CD4-positive, CD25-positive, alpha-beta regulatory T cell (primary cell): Measurements from ENCODE around the gene KCNN3. TPM values are rescaled to one million over a fixed set of nuclear protein-coding genes. Genes with fewer than 3 reads are reported as not detected.

ENCODE experiments used
- ATAC-seq, 2 donors: fragments of 150-1000 bp; cut with Tn5 transposase; one replicate each; pipeline ENCODE4 v1.10.0; 2021; ENCODE audit warnings: low read depth in 2 of 2, moderate number of reproducible peaks in 2 of 2, moderate library complexity in 1 of 2
- DNase-seq, 3 donors: peaks; one replicate each; pipeline versions ENCODE4 v3.0.0 to v3.0.0-alpha.2; 2012 to 2022; ENCODE audit warnings: mixed read lengths in 1 of 3
- H3K27ac ChIP-seq: one replicate; pipeline ENCODE4 v1.7.0; 2013; ENCODE audit warnings: mild to moderate bottlenecking, low read length; ENCODE audit not compliant: insufficient read depth, poor library complexity, severe bottlenecking
- H3K27me3 ChIP-seq: one replicate; pipeline ENCODE4 v1.7.0; 2013; ENCODE audit warnings: low read length; ENCODE audit not compliant: control insufficient read depth, insufficient read depth
- H3K36me3 ChIP-seq: one replicate; pipeline ENCODE4 v1.7.0; 2013; ENCODE audit warnings: mild to moderate bottlenecking, low read length, moderate library complexity; ENCODE audit not compliant: control insufficient read depth, insufficient read depth
- H3K4me1 ChIP-seq: 2 replicates; pipeline ENCODE4 v1.7.0; 2013; ENCODE audit warnings: mild to moderate bottlenecking, low read length; ENCODE audit not compliant: insufficient read depth, control insufficient read depth, poor library complexity, severe bottlenecking
- H3K4me3 ChIP-seq: one replicate; pipeline ENCODE4 v1.7.0; 2013; ENCODE audit warnings: low read depth, mild to moderate bottlenecking, low read length, moderate library complexity
- H3K9me3 ChIP-seq, 2 experiments: 1 replicate in 1 of 2; 2 replicates in 1 of 2; pipeline ENCODE4 v1.7.0; 2013; ENCODE audit warnings: low read length in 2 of 2, mild to moderate bottlenecking in 1 of 2, moderate library complexity in 1 of 2; ENCODE audit not compliant: control insufficient read depth in 2 of 2
- H3K27ac Mint-ChIP-seq, 3 donors: one replicate each; pipeline ENCODE4 v1.8.0; 2020 to 2022; ENCODE audit warnings: mild to moderate bottlenecking in 3 of 3, mixed read lengths in 3 of 3, moderate library complexity in 2 of 3
- H3K27me3 Mint-ChIP-seq: one replicate; pipeline ENCODE4 v1.8.0; 2022; ENCODE audit warnings: mild to moderate bottlenecking, mixed read lengths
- H3K36me3 Mint-ChIP-seq: one replicate; pipeline ENCODE4 v1.8.0; 2020; ENCODE audit warnings: mixed read lengths
- H3K4me1 Mint-ChIP-seq, 4 donors: one replicate each; pipeline ENCODE4 v1.8.0; 2020 to 2022; ENCODE audit warnings: mixed read lengths in 4 of 4, mild to moderate bottlenecking in 1 of 4
- H3K4me3 Mint-ChIP-seq, 4 donors: one replicate each; pipeline ENCODE4 v1.8.0; 2020 to 2022; ENCODE audit warnings: mild to moderate bottlenecking in 4 of 4, mixed read lengths in 4 of 4, moderate library complexity in 3 of 4
- H3K9me3 Mint-ChIP-seq, 7 donors: one replicate each; pipeline ENCODE4 v1.8.0; 2020 to 2022; ENCODE audit warnings: mixed read lengths in 7 of 7, mild to moderate bottlenecking in 3 of 7, moderate library complexity in 2 of 7
- polyA plus RNA-seq, 4 donors: library from polyadenylated mRNA; unstranded; fragments of 300-500 nt; fragmentation: Illumina TruSeq; gene quantifications; one replicate each; pipeline ENCODE4 v1.2.3, GENCODE V29; 2021
- total RNA-seq: library from RNA; stranded (reverse); gene quantifications from one replicate; pipeline ENCODE4 v1.2.3, GENCODE V29; 2022

The KCNN3 gene
- total and polyA plus RNA-seq, 5 donors from 2014 or later = 0.30 TPM; not detected in 4

DNA sequence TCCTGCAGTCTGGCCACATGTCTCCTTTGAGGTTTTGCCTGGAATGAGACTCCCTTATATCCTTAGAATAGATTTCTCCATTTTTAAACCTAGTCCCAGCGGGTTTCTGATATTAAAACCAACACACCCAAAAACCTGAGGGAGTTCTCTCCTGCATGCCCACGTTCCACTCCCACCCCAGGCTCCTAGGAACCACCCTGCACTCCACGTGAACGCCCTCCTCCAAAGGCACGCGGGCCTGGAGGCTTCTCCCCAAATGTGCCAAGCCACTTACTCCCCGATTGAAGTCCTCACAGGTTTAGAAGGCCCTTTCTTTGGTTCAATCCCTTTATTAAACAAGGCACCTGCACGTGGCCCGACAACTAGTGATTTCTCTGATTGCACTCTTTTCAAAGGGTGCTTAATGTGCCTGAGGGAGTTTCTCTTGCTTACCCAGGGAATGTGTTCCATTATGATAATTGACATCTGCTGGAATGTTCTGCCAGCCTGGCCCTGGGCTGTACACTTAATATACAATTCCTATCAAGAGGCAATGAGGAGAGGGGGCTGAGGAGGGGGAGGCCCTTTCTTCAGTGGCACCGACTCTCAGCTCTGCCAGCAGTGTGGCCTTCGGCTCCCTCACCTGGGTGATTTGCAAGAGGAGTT, 157.8 kb downstream of the KCNN3 start:
- peaks cover 0 to 3% (median 0%) of the 10 kb centered on the region in 4 donors for H3K4me1 Mint-ChIP-seq
- no peaks in the 10 kb centered on the region for H3K36me3 Mint-ChIP-seq
- no peak overlapping the region for H3K4me3 Mint-ChIP-seq
- H3K27me3 Mint-ChIP-seq = peaks cover 4% of the 10 kb centered on the region
- H3K4me1 ChIP-seq = no peaks in the 10 kb centered on the region
- ATAC-seq (no peak), DNase-seq (no peak)
- H3K9me3 ChIP-seq = no peaks in the 10 kb centered on the region
- no peak overlapping the region for H3K27ac ChIP-seq
- peak overlapping the region in 1 of 3 donors; percentile 17 for H3K27ac Mint-ChIP-seq
- H3K4me3 ChIP-seq = no peak overlapping the region
- H3K9me3 Mint-ChIP-seq = peaks cover 0 to 1% (median 0%) of the 10 kb centered on the region in 7 donors
- no peaks in the 10 kb centered on the region for H3K27me3 ChIP-seq
- no peaks in the 10 kb centered on the region for H3K36me3 ChIP-seq

DNA sequence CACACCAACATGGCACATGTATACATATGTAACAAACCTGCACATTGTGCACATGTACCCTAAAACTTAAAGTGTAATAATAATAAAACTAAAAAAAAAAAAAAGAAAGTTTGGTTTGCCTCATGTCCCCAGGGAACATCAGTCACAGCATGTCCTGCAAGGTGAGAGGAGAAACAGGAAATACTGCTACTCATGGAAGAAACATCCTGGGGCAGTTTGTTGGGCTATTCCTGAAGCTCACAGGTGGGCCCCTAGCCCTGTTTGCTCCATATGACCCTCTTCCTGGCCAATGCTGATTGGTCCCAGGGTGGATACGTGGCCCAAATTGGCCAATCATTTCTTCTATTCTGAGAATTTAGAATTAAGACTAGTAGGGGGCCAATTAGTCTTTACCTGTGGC, 158.7 kb downstream of the KCNN3 start:
- H3K4me1 Mint-ChIP-seq = no peaks in the 10 kb centered on the region
- H3K4me3 Mint-ChIP-seq = no peak overlapping the region
- H3K36me3 Mint-ChIP-seq = no peaks in the 10 kb centered on the region

DNA sequence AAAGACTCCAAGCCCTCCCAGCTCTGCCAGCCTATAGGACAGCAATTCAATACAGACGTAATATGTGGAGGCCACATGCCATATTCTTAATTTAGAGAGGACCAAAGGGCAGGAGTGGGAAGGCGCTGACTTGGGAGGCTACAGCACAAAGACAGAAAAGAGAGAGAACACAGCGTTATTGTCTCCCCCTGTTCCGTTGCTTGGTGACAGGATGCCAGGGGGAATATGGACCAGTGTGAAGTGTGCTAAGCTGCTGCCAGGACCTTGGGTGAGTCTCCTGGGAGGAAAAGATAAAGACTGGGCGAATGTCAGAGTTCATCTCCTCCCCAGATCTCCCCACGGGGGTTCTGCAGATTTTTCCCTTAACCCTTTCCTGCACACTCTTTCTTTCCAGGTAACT, 160.0 kb downstream of the KCNN3 start:
- H3K36me3 Mint-ChIP-seq = no peaks in the 10 kb centered on the region
- Histone ChIP-seq H3K27ac (no peak overlapping the region), H3K4me1 (no peaks in the 10 kb centered on the region), H3K4me3 (no peak overlapping the region), H3K36me3 (no peaks in the 10 kb centered on the region), H3K9me3 (no peaks in the 10 kb centered on the region), H3K27me3 (peaks cover 4% of the 10 kb centered on the region)
- H3K27ac Mint-ChIP-seq = no peak overlapping the region
- no peak for DNase-seq
- no peak for ATAC-seq
- peaks cover 0 to 1% (median 0%) of the 10 kb centered on the region in 7 donors for H3K9me3 Mint-ChIP-seq
- no peaks in the 10 kb centered on the region for H3K4me1 Mint-ChIP-seq
- H3K4me3 Mint-ChIP-seq = no peak overlapping the region
- peaks cover 4% of the 10 kb centered on the region for H3K27me3 Mint-ChIP-seq

More for the DNA sequence above, 158.7 kb downstream of the KCNN3 start:
- ATAC-seq (no peak), DNase-seq (no peak)
- H3K27ac Mint-ChIP-seq = no peak overlapping the region
- H3K9me3 ChIP-seq = no peaks in the 10 kb centered on the region
- H3K4me1 ChIP-seq = no peaks in the 10 kb centered on the region
- peaks cover 0 to 1% (median 0%) of the 10 kb centered on the region in 7 donors for H3K9me3 Mint-ChIP-seq
- no peak overlapping the region for H3K4me3 ChIP-seq
- no peaks in the 10 kb centered on the region for H3K36me3 ChIP-seq
- peaks cover 4% of the 10 kb centered on the region for H3K27me3 Mint-ChIP-seq
- no peak overlapping the region for H3K27ac ChIP-seq
- no peaks in the 10 kb centered on the region for H3K27me3 ChIP-seq

DNA sequence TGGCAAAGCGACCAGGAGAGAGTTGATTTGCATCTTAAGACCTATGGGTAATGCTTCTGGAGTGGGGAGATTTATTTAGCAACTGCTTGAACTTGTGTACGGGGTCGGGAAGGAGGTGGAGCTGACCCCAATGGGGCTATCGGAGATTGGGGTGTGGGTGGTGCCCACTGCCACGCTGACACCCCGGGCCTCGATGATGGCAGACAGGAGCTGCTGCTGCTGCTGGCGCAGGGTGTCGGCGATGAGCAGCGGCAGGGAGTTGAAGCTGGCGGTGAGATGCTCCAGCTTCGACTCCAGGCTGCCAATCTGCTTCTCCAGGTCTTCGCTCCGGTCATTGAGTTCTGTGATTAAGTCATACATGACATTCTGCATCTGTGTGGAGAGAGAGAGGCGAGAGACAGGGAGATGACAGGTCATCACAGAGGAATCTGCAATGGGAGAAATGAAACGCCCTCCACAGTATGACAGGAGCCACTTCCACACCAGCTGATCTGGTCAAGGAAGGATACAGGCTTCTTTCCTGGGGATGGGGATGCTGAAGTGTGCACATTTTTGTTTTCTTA, 162.1 kb downstream of the KCNN3 start:
- ATAC-seq (no peak), DNase-seq (no peak)
- Histone ChIP-seq H3K9me3 (no peaks in the 10 kb centered on the region), H3K4me3 (no peak overlapping the region), H3K27ac (no peak overlapping the region), H3K4me1 (no peaks in the 10 kb centered on the region), H3K36me3 (no peaks in the 10 kb centered on the region), H3K27me3 (peaks cover 11% of the 10 kb centered on the region)
- Mint-ChIP-seq H3K27ac (no peak overlapping the region), H3K9me3 (peaks cover 0 to 1% (median 0%) of the 10 kb centered on the region in 7 donors), H3K36me3 (no peaks in the 10 kb centered on the region), H3K4me1 (no peaks in the 10 kb centered on the region), H3K27me3 (peaks cover 11% of the 10 kb centered on the region), H3K4me3 (no peak overlapping the region)

DNA sequence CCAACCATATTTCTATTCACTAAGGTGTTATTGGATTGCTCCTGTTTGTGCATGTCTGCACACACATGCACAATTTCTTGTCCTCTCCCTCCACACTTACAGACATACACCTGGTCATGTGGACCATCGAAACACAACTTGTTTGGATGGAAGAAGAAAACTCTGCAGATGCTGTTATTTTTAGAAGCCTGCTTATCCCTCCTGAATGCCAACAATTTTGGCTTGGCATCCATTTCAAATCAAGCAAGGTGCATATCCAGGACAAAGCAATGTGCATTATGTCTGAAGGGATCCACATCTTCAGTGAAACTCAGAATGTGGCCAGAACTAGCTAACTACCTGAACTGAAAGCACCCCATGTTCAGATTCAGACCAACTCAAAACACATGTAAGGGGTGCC, 163.2 kb downstream of the KCNN3 start:
- peaks cover 12% of the 10 kb centered on the region for H3K27me3 ChIP-seq
- no peaks in the 10 kb centered on the region for H3K36me3 ChIP-seq
- Mint-ChIP-seq H3K36me3 (no peaks in the 10 kb centered on the region), H3K9me3 (peaks cover 0 to 1% (median 0%) of the 10 kb centered on the region in 7 donors), H3K27me3 (peaks cover 7% of the 10 kb centered on the region), H3K4me1 (no peaks in the 10 kb centered on the region), H3K4me3 (no peak overlapping the region), H3K27ac (no peak overlapping the region)
- no peaks in the 10 kb centered on the region for H3K9me3 ChIP-seq
- no peak overlapping the region for H3K4me3 ChIP-seq
- H3K4me1 ChIP-seq = no peaks in the 10 kb centered on the region
- no peak overlapping the region for H3K27ac ChIP-seq
- DNase-seq (no peak), ATAC-seq (no peak)

DNA sequence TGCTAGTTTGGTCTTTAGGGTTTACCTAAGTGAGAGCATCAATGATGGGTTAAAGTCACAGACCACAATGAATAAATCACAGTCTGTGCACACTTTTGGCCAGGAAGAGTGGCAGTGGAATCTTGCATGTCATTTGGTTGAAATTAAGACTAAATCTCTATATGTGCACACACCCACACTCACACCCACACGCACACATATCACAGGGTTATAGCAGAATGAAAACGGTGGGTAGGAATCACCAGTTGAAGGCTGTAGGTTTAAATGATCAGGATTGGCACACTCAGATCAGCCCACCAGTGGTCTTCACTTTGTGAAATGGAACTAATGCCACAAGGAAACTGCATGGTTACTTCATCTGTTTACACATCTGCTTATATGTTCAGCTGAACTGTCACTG, 164.5 kb downstream of the KCNN3 start:
- Histone ChIP-seq H3K36me3 (no peaks in the 10 kb centered on the region), H3K4me3 (no peak overlapping the region), H3K27ac (no peak overlapping the region), H3K4me1 (no peaks in the 10 kb centered on the region), H3K9me3 (no peaks in the 10 kb centered on the region), H3K27me3 (peaks cover 14% of the 10 kb centered on the region)
- H3K9me3 Mint-ChIP-seq = peaks cover 0 to 1% (median 0%) of the 10 kb centered on the region in 7 donors
- H3K27me3 Mint-ChIP-seq = peaks cover 7% of the 10 kb centered on the region
- no peaks in the 10 kb centered on the region for H3K36me3 Mint-ChIP-seq
- no peaks in the 10 kb centered on the region for H3K4me1 Mint-ChIP-seq
- DNase-seq (no peak), ATAC-seq (no peak)
- H3K4me3 Mint-ChIP-seq = no peak overlapping the region
- H3K27ac Mint-ChIP-seq = no peak overlapping the region

DNA sequence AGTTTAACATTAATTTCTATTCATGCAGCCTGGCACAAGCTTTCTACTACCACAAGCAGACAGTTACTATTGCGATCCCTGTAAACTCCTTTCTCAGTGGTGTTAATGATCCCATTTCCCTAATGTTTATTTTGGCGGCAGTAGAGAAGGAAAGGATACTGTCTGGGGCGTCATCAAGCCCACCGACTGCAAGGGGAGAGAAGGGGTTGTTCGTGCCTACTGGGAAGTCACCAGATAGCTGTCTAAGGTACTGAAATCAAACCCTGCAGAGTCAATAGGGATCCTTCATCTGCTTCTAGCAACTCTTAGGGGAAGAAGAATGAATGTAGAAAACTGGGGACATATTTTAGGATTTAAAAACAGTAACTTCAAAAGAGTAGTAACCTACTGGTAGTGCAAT, 166.9 kb downstream of the KCNN3 start:
- peaks cover 7% of the 10 kb centered on the region for H3K27me3 Mint-ChIP-seq
- no peak for DNase-seq
- no peak overlapping the region for H3K27ac Mint-ChIP-seq
- H3K4me1 ChIP-seq = no peaks in the 10 kb centered on the region
- no peaks in the 10 kb centered on the region for H3K9me3 ChIP-seq
- H3K27ac ChIP-seq = no peak overlapping the region
- H3K36me3 Mint-ChIP-seq = no peaks in the 10 kb centered on the region
- H3K4me3 ChIP-seq = no peak overlapping the region
- H3K36me3 ChIP-seq = no peaks in the 10 kb centered on the region
- H3K27me3 ChIP-seq = peaks cover 20% of the 10 kb centered on the region
- H3K9me3 Mint-ChIP-seq = peaks cover 0 to 3% (median 0%) of the 10 kb centered on the region in 7 donors
- no peak for ATAC-seq
- no peak overlapping the region for H3K4me3 Mint-ChIP-seq
- H3K4me1 Mint-ChIP-seq = no peaks in the 10 kb centered on the region
